Superior temporal gyrus (tissue), 1 donor: ENCODE measurements around the gene GSN.

Source experiments
- DNase-seq: peaks from one replicate; pipeline ENCODE4 v3.0.0-alpha.2; 2016; ENCODE audit errors: extremely low spot score

The GSN gene

GRCh38 chr9:121246821-121247561, 21.0 kb upstream of the GSN start:
- no peak for DNase-seq

- no peak for DNase-seq
These were observed 18.4 kb upstream of the GSN start for GRCh38 chr9:121249563-121249962.

DNA sequence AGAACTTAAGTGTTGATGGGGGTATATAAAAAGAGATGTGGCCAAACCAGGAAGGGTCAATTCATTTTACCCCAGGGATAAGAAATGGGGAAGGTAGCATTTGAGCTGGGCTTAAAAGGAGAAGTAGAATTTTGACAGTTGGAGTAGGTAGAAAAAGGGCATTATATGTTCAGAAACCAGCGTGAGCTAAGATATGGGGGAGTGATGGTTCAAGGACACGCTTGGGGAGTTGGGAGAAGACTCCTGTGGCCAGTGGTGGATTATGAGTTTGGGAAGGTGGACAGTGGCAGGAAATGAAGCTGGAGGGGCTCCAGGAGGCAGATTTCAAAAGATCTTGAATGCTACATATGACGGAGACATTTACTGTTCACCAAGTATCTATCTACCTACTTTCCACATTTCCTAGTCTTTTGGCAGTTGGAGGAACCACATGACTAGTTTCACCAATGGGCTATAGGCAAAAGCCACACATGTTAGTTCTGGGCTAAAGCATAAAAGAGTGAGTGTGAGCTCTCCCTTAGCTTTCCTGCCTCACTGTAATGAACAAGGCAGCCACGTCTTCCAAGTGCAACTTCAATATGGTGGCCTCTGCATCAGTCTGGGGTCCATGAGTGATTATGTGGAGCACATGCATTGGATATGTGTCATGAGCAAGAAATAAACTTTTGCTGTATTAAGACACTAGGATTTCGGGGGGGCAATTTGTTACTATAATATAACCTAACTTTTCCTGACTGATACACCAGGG, 15.7 kb upstream of the GSN start:
- no peak for DNase-seq

GRCh38 chr9:121253162-121253561, 14.8 kb upstream of the GSN start:
- no peak for DNase-seq

GRCh38 chr9:121253821-121254501, 14.0 kb upstream of the GSN start:
- no peak for DNase-seq

DNA sequence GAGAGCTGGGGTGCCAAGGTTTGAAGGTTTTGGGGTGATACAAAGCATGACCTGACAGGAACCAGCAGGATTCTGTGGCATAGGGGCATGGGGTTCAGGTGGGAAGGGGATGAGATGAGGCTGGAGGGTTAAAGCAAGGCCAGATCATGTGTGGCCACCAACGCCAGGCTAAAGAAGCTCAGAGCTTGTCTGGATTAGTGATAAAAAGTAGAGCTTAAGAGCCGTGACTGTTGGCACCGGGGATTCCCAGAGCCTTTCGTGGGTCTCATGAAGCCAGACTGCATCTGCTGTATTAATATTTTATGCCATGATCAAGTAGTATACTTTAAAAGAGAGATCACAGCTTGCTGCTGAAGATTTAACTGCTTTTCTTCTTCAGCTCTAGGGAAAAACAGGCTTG, 8.5 kb upstream of the GSN start:
- no peak for DNase-seq

GRCh38 chr9:121259935-121260334, 8.0 kb upstream of the GSN start:
- DNase-seq: no peak

GRCh38 chr9:121260457-121261106, 7.4 kb upstream of the GSN start:
- DNase-seq: peak; percentile 23

GRCh38 chr9:121261107-121261460, 6.9 kb upstream of the GSN start:
- DNase-seq: peak; percentile 93

GRCh38 chr9:121261755-121262154, 6.2 kb upstream of the GSN start:
- peak; percentile 22 for DNase-seq

DNA sequence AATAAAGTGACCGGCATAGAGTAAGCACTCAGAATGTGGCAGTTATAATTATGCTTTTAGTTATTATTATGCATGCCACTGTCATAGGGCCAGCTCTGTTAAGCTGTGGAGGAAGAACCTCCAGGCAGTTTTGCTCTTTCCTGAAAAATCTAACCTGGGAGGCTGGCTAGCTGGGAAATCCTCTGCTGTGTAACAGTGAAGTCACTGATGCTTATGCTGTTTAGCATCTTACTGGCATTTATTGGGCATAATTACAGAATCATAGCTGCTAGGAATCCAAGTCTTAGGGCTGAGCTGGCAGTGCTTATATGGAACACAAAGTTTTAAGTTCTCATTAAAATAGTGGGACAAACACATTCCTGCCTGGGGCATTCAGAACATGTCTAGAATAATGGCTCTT, 5.5 kb upstream of the GSN start:
- peak; percentile 16 for DNase-seq

- DNase-seq: no peak
These were observed 5.0 kb upstream of the GSN start for GRCh38 chr9:121262953-121263352.

DNA sequence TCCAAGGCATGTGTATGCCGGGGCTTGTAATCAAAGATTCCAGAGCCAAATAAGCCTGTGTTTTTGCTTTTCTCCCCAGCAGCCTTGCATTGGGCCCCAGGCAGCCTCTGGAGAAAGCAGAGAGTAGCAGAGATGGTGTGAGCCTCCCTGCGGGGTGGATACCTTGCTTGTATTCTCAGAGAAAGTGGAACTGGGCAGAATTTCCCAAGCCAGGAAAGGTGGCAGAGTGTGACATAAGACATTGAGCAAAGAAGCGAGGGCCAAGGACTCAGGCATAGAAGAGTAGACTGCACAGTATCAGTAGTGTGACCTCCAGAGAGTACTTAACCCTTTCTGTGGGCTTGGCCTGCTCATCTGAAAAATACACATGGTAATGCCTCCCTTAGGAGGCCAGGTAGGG, 1.6 kb upstream of the GSN start:
- no peak for DNase-seq

DNA sequence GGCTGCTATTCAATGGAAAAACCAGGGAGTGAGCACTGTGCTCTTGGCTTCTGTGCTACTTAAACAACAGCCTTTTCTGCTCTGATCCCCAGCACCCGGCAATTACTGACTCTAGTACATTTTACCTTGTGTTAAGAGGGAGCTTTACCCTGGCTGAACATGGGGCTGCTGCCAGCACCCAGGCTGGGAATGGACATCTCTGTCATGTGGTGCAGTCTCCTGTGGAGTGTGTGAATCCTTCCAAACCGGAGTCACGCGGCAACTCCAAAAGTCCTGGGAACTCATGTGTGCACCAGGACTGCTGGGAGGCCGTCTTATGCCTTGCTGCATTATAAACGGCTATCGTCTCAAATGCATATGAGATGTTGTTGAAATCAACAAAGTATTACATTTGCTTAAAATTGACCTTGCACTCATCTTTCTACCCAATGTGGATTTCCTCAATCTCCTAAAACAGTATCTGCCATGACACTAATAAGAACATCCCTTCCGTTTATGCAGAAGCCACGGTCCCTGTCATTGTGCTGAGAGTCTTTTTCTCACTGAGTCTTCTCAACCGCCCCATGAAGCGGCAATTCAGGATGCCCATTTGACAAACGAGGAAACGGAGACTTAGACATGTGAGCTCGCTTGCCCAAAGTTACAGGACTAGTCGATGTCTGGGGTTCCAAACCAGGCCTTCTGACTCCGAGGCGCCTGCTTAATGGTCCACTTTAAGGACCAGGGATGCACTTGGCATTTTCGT, 884 bp upstream of the GSN start:
- DNase-seq: peak; percentile 71

GRCh38 chr9:121268598-121268850, 562 bp downstream of the GSN start:
- peak; percentile 47 for DNase-seq

DNA sequence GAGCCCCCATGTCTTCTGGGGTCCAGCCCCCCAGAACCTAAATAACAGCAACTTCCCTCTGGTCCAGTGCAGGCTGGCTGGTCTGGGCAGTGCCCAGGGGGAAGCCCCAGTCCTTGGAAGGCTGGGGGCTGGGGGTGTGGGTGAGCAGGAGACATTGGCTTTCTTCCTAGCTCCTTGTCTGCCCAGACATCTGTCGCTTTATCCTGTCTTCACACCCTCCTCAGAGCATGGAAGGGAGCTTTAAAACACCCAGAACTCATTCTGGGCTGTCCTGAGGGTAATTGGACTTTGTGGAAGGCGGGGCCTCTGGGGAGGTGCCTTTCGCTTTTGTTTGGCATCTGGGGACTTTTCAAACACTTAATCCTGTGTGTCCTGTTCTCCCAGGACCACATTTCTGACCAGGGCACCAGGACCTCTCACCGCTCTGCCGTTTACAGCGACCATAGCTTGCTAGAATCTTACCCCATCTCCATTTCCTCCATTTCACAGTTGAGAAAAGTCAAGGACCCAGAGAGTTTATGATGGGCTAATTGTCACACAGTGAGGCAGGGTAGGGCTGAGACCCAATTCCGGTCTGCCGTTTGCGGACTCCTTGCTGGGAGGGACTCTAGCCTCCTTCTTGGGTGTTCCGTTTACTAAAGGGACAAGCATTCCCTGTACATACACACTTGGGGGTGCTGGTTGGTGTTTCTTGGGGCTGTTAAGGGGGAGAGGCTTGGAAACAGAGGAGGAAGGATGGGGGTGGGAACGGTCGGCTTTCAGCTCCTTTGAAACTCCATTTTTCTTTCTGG, 1.1 kb downstream of the GSN start:
- DNase-seq: peak; percentile 66

DNA sequence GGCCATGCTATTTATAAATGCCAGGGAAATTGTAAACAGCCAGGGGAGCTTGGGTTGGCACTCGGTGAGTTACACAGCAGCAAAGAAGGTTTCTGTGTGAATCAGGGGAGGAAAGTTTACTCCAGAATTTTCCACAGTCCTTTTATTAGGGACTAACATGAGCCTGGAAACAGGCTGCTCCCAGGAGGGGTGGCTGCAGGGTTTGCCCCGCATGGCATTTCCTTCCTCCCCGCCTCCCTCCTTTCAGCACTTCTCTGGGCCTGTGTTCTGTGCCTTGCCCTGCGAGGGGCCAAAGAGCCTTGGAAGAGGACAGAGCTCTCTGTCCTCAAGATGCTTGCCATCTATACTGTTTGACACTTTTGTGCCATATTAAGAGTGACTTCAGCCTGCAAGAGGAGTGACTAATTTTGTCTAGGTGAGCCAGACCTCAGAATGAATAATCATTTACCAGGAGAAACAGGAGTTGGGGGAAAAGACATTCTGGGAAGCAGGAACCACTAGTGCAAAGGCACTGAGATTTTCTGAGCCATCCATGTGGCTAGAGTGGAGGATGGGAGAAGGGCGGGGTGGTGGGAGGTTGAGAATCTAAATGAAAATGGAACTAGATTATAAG, 1.8 kb downstream of the GSN start:
- DNase-seq: no peak

DNA sequence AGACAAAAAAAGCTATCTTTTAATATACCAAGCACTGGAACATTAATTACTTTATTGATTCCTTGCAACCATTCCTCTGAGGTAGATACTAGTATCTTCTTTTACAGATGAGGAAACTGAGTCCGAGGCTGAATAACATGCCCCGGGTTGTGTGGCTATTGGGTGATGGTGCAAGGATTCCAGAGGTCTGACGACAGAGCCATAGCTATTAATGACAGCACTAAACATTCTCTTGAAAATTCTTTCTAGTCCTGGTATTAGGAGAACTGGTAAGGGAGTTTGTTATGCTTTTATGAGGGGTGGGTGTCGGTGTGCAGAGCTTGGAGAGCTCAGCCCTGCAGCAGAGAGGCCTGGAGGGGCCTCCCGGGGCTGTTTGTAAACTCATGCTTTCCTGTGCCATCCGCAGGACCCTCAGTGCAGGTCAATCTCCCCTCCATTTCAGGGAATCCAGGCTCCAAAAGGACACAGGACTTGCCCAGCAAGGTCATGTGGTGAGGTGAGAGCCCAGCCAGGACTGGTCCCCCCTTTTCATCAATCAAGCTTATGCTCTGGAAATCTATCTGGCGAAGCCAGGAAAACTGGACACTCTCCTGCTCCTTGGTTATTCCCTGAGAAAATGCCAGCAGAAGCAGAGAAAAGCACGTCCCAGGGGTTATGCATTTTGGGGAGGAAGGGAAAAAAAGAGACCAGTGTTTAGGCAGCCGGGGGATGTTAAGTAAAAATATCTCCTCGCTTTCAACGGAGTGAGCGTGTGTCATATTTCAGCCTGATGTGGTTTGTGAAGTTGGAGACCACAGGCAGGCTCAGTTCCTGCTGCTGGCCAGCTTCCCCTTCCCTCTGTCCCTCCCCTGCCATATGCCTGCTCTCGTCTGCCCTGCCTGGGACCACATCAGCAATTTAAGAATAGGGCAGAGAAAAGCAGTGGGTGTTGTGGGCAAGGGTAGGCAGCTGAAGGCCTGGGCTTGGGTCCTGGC, 3.7 kb downstream of the GSN start:
- peak; percentile 45 for DNase-seq

DNA sequence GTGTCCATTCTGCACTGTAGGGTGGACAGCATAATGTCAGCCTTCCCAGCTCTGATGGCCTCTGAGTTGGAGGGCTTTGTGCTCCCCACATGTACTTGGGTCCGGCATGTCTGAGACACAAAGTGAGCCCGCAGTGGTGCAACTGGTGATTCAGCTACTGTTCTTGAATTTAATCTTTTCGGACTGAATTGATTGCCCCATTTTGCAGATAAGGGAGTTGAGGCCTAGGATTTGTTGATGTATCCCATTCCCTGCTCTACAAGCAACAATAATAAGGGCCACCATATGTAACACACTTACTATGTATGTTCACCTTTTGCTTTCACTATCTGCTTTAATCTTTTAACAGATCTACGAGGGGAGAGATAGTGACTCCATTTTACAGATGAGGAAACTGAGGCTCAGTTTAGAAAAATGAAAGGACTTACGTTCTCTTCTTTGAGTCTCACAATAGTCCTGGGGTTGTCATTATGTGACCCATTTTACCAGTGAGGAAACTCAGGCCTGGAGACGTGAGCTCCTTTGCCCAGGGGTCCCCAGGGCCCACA, 4.5 kb downstream of the GSN start:
- no peak for DNase-seq
